IMR-90 (cell line): Measurements from ENCODE around the gene CTDSPL. TPM values are rescaled to one million over a fixed set of nuclear protein-coding genes. Genes with fewer than 3 reads are reported as not detected.

ENCODE experiments used
- ATAC-seq: fragments of 200-7000 bp; cut with Tn5 transposase; 2 replicates; pipeline ENCODE4 v1.9.1; 2020; ENCODE audit warnings: low read depth, mild to moderate bottlenecking, moderate library complexity
- BruUV-seq: library from RNA; stranded (reverse); fragments of 400-500 nt; replicated peaks from 2 replicates; lab custom pipeline; 2021; lab: Mats Ljungman, UMichigan
- CTCF ChIA-PET: fragments of 300-600 bp; formaldehyde crosslinking; extraction: SDS; loops from one replicate; lab custom pipeline; 2021; ENCODE audit warnings: antibody characterized with exemption; lab: Yijun Ruan, JAX
- POLR2A ChIA-PET: fragments of 300-600 bp; sonication (Branson Sonifier 250); formaldehyde crosslinking; loops from one replicate; lab custom pipeline; 2022; ENCODE audit warnings: antibody characterized with exemption; ENCODE audit not compliant: unreplicated experiment; lab: Charles Lee
- DNase-seq: peaks from one replicate; pipeline ENCODE4 v3.0.0; 2013
- H2AFZ ChIP-seq: replicated peaks from 2 replicates; pipeline ENCODE3; 2013; ENCODE audit warnings: low read length, mild to moderate bottlenecking; ENCODE audit not compliant: poor library complexity
- H2AK5ac ChIP-seq: 2 replicates; pipeline ENCODE4 v1.6.1; 2013; ENCODE audit warnings: low read depth, low read length, inconsistent platforms
- H2AK9ac ChIP-seq: replicated peaks from 2 replicates; pipeline ENCODE3; 2013; ENCODE audit warnings: mild to moderate bottlenecking, low read depth, low read length, moderate library complexity; ENCODE audit not compliant: poor library complexity
- H2BK120ac ChIP-seq: 2 replicates; pipeline ENCODE4 v1.6.1; 2013; ENCODE audit warnings: low read depth, low read length, inconsistent platforms
- H2BK15ac ChIP-seq: 3 replicates; pipeline ENCODE4 v1.6.1; 2013; ENCODE audit warnings: low read depth, low read length, inconsistent platforms
- H2BK20ac ChIP-seq: 2 replicates; pipeline ENCODE4 v1.6.1; 2013; ENCODE audit warnings: low read depth, mild to moderate bottlenecking, inconsistent platforms, low read length, moderate library complexity
- H2BK5ac ChIP-seq: 2 replicates; pipeline ENCODE4 v1.6.1; 2013; ENCODE audit warnings: mild to moderate bottlenecking, low read depth, low read length, inconsistent platforms; ENCODE audit not compliant: poor library complexity, severe bottlenecking
- H3K14ac ChIP-seq: replicated peaks from 2 replicates; pipeline ENCODE4 v1.6.1; 2013; ENCODE audit warnings: low read depth, low read length, inconsistent platforms
- H3K18ac ChIP-seq: 2 replicates; pipeline ENCODE4 v1.6.1; 2013; ENCODE audit warnings: low read depth, low read length, control low read depth
- H3K23ac ChIP-seq: 2 replicates; pipeline ENCODE4 v1.6.1; 2013; ENCODE audit warnings: low read depth, low read length, inconsistent platforms
- H3K27ac ChIP-seq: 2 replicates; pipeline ENCODE4 v1.5.1; 2013; ENCODE audit warnings: mild to moderate bottlenecking, control low read depth, low read length; ENCODE audit not compliant: insufficient read depth
- H3K27me3 ChIP-seq: 2 replicates; pipeline ENCODE4 v1.6.1; 2013; ENCODE audit warnings: low read length; ENCODE audit not compliant: control insufficient read depth, insufficient read depth
- H3K36me3 ChIP-seq: 2 replicates; pipeline ENCODE4 v1.6.1; 2013; ENCODE audit warnings: low read length, mixed read lengths; ENCODE audit not compliant: control insufficient read depth, insufficient read depth
- H3K4ac ChIP-seq: 2 replicates; pipeline ENCODE4 v1.6.1; 2013; ENCODE audit warnings: low read depth, low read length, inconsistent platforms
- H3K4me1 ChIP-seq: 2 replicates; pipeline ENCODE4 v1.6.1; 2013; ENCODE audit warnings: low read length, mixed read lengths; ENCODE audit not compliant: control insufficient read depth, insufficient read depth
- H3K4me2 ChIP-seq: 2 replicates; pipeline ENCODE4 v1.6.1; 2013; ENCODE audit warnings: low read depth, mild to moderate bottlenecking, control low read depth, low read length, moderate library complexity
- H3K4me3 ChIP-seq: 2 replicates; pipeline ENCODE4 v1.5.1; 2013; ENCODE audit warnings: low read depth, mild to moderate bottlenecking, control low read depth, low read length, moderate library complexity; ENCODE audit not compliant: insufficient read depth
- H3K56ac ChIP-seq: 2 replicates; pipeline ENCODE4 v1.6.1; 2013; ENCODE audit warnings: low read length, inconsistent platforms; ENCODE audit not compliant: insufficient read depth; ENCODE audit errors: extremely low read depth
- H3K79me1 ChIP-seq, 2 experiments: 2 replicates each; pipeline ENCODE4 v1.6.1; 2013; ENCODE audit warnings: low read length in 2 of 2, inconsistent platforms in 1 of 2, low read depth in 1 of 2
- H3K9ac ChIP-seq: 2 replicates; pipeline ENCODE4 v1.6.1; 2013; ENCODE audit warnings: low read depth, low read length, control low read depth
- H3K9me1 ChIP-seq: 2 replicates; pipeline ENCODE4 v1.6.1; 2013; ENCODE audit warnings: low read length, inconsistent platforms; ENCODE audit not compliant: insufficient read depth
- H3K9me3 ChIP-seq: 2 replicates; pipeline ENCODE4 v1.6.1; 2013; ENCODE audit warnings: low read length; ENCODE audit not compliant: control insufficient read depth, insufficient read depth
- H4K20me1 ChIP-seq: 2 replicates; pipeline ENCODE4 v1.6.1; 2013; ENCODE audit warnings: low read length, inconsistent platforms; ENCODE audit not compliant: insufficient read depth
- H4K5ac ChIP-seq: 2 replicates; pipeline ENCODE4 v1.6.1; 2013; ENCODE audit warnings: mild to moderate bottlenecking, low read depth, low read length, control low read depth
- H4K8ac ChIP-seq, 2 experiments: 2 replicates each; pipeline ENCODE4 v1.6.1; 2013; ENCODE audit warnings: low read depth in 2 of 2, low read length in 2 of 2, control low read depth in 1 of 2, inconsistent platforms in 1 of 2
- H4K91ac ChIP-seq: 2 replicates; pipeline ENCODE4 v1.6.1; 2013; ENCODE audit warnings: low read depth, low read length, inconsistent platforms; ENCODE audit not compliant: insufficient read depth
- CHD1 ChIP-seq: IDR thresholded peaks from 2 replicates; pipeline ENCODE4 v1.6.1; 2012; ENCODE audit warnings: low read depth, low read length, improper control_type of control experiment
- MAZ ChIP-seq: IDR thresholded peaks from 2 replicates; pipeline ENCODE4 v1.6.1; 2012; ENCODE audit warnings: low read depth, mild to moderate bottlenecking, low read length, improper control_type of control experiment, moderate library complexity, borderline replicate concordance
- RAD21 ChIP-seq: IDR thresholded peaks from 2 replicates; pipeline ENCODE4 v1.6.1; 2012; ENCODE audit warnings: low read length, improper control_type of control experiment
- WGBS, 2 experiments: methylation state at CpG; one replicate each; pipeline versions ENCODE4 v1.1.5 to v1.1.7; 2013; ENCODE audit warnings: missing lambda C conversion rate in 2 of 2; ENCODE audit not compliant: insufficient read length in 1 of 2; ENCODE audit errors: extremely low coverage in 2 of 2; 5-methylcytosine and 5-hydroxymethylcytosine counted together
- dilution Hi-C: fragments of 300-500 bp; cut with HindIII; formaldehyde crosslinking; loops from one replicate; pipeline ENCODE4 v1.14.3; 2018; ENCODE audit warnings: low sequenced_read_pairs; ENCODE audit not compliant: unreplicated experiment
- in situ Hi-C: fragments of 300-500 bp; cut with MboI; formaldehyde crosslinking; loops from 3 replicates; pipeline ENCODE4 v1.14.3; 2019; ENCODE audit warnings: low sequenced_read_pairs, inconsistent platforms, mixed read lengths
- intact Hi-C: fragments of 100-400 bp; cut with micrococcal nuclease; formaldehyde crosslinking; loops from 2 replicates; pipeline ENCODE4 v1.10.0; 2022
- polyA plus RNA-seq, 3 experiments: library from polyadenylated mRNA; depleted of rRNA; stranded (reverse); fragments of >200 nt; gene quantifications; 2 replicates each; pipeline ENCODE4 v1.2.3, GENCODE V29; 2012; ENCODE audit warnings: low replicate concordance in 1 of 3
- total RNA-seq: library from RNA; depleted of rRNA; stranded (reverse); fragments of >200 nt; gene quantifications from 2 replicates; pipeline ENCODE4 v1.2.3, GENCODE V29; 2012
- TF ChIP-seq, protein P1 (sequence below): conservative IDR thresholded peaks from 2 replicates; pipeline ENCODE4 v1.5.1; 2012; ENCODE audit warnings: mild to moderate bottlenecking, low read depth, low read length, improper control_type of control experiment

CTDSPL gene
- total and polyA plus RNA-seq, 2 of the 4 experiments (the other 2 are of a cell fraction), result 24.5 to 29.0 TPM

DNA sequence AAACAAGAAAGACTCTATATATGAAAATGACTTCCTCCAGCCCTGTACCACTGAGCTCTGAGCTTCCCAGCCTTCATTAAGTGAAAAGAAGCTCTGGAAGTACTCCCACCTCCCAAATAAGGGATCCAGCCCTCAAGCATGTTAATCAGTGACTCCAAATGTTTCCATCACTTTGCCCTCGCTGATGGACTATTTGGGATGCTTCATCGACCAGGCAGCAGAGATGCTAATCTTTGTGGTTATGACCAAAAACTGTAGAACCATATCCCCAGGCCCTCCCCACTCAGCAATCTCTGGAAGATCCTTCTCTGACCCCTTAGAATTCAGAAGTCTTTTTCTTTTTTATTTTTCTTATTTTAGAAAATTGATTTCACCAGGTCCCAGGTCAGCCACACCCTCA lies 2.3 kb upstream of the CTDSPL start:
- dilution Hi-C loops, result no loop called here
- H3K27ac ChIP-seq, result no peak overlapping the region
- DNase-seq (no peak), ATAC-seq (no peak)
- peak overlapping the region; percentile 72; the same call in 1 of the 2 replicates for H2AK5ac ChIP-seq
- intact Hi-C loops, result no loop called here
- no peak overlapping the region for H2AFZ ChIP-seq
- H3K9me3 ChIP-seq, result no peaks in the 10 kb centered on the region
- H4K5ac ChIP-seq, result no peak overlapping the region
- no peak for TF ChIP-seq MAZ
- no peak for TF ChIP-seq CHD1
- TF ChIP-seq RAD21, result no peak
- TF ChIP-seq, protein P1, sequence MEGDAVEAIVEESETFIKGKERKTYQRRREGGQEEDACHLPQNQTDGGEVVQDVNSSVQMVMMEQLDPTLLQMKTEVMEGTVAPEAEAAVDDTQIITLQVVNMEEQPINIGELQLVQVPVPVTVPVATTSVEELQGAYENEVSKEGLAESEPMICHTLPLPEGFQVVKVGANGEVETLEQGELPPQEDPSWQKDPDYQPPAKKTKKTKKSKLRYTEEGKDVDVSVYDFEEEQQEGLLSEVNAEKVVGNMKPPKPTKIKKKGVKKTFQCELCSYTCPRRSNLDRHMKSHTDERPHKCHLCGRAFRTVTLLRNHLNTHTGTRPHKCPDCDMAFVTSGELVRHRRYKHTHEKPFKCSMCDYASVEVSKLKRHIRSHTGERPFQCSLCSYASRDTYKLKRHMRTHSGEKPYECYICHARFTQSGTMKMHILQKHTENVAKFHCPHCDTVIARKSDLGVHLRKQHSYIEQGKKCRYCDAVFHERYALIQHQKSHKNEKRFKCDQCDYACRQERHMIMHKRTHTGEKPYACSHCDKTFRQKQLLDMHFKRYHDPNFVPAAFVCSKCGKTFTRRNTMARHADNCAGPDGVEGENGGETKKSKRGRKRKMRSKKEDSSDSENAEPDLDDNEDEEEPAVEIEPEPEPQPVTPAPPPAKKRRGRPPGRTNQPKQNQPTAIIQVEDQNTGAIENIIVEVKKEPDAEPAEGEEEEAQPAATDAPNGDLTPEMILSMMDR, result no peak
- H2BK15ac ChIP-seq, result no peak overlapping the region
- H3K79me1 ChIP-seq, result peaks cover 24 to 46% of the 10 kb centered on the region in 2 experiments
- H3K56ac ChIP-seq, result no peak overlapping the region
- peaks cover 26% of the 10 kb centered on the region for H4K20me1 ChIP-seq
- no peaks in the 10 kb centered on the region for H3K27me3 ChIP-seq
- H3K4me1 ChIP-seq, result peaks cover 15% of the 10 kb centered on the region
- no peak overlapping the region for H3K9ac ChIP-seq
- H3K9me1 ChIP-seq, result peaks cover 9% of the 10 kb centered on the region; the same call in 1 of the 2 replicates
- WGBS, 2 experiments, result 71% methylated on average over 1 of the region's 2 CpGs; no CpG with 5 or more reads in 1 of the 2 experiments
- no peak overlapping the region; the same call in 1 of the 2 replicates for H2BK20ac ChIP-seq
- no peak overlapping the region for H2BK120ac ChIP-seq
- no peak overlapping the region for H4K8ac ChIP-seq
- H4K91ac ChIP-seq, result no peak overlapping the region
- ChIA-PET CTCF (interaction anchor here (0.8 to 1.4 kb wide), 2 partner anchors 33 to 108 kb away, joined by 3 to 5 read pairs; no protein-coding TSS in a partner anchor), POLR2A (no interaction called here)
- no peak overlapping the region for H2AK9ac ChIP-seq
- no peak overlapping the region for H3K4me2 ChIP-seq
- H3K4ac ChIP-seq, result no peak overlapping the region
- H3K23ac ChIP-seq, result no peak overlapping the region
- no peaks in the 10 kb centered on the region; the same call in 1 of the 2 replicates for H3K36me3 ChIP-seq
- BruUV-seq, result no TSS peak
- in situ Hi-C loops, result loop anchor here (5.0 kb wide), 1 partner anchor 103 kb away; no protein-coding TSS in a partner anchor
- H3K4me3 ChIP-seq, result no peak overlapping the region
- no peak overlapping the region for H2BK5ac ChIP-seq
- no peak overlapping the region for H3K14ac ChIP-seq
- H3K18ac ChIP-seq, result no peak overlapping the region
